Measurements from ENCODE around the gene TBC1D5.

Gene TBC1D5

GRCh38 chr3:17333893-17334292 lies 408.5 kb downstream of the TBC1D5 start:
- no peak for DNase-seq

DNA sequence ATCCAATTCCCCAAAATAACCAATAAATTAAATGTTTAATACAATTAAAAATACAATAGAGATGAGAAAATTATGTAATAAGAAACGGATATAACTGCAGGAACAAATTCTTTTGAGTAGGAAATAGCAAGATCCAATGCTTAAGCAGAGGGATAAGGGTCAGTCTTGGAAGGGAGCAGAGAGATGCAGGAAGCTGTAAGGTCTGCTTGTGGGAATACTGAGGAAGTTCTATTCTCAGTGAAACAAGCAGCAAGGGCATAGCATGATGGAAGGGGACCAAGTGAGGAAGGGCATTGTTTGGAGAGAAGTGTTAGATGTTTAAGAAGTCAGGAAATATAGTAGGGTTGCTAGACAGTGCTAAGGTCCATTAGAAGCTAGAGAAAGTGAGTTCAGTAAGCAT lies 409.0 kb downstream of the TBC1D5 start:
- DNase-seq, result no peak

DNA sequence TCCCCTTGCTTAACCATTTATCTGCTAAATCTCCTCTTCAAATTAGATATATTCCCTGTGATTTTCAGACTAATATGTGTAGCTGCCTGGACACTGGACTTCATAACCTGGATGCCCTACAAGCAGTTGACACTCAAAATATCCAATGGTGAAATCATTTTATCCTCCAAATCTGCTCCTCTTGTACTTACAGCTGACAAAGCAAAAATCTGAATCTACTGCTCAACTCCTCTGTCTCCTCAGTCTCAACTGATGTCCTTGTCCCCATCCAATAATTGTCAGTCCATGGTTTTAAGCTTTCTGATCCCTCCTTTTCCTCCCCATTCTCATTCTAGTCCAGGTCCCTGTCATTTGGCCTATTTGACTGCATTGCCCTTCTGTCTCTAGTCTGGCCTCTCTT lies 411.8 kb downstream of the TBC1D5 start:
- no peak for DNase-seq

- DNase-seq, result no peak
These were observed 412.5 kb downstream of the TBC1D5 start for GRCh38 chr3:17329927-17330326.

GRCh38 chr3:17322106-17322793 lies 420.2 kb downstream of the TBC1D5 start:
- DNase-seq, result no peak

DNA sequence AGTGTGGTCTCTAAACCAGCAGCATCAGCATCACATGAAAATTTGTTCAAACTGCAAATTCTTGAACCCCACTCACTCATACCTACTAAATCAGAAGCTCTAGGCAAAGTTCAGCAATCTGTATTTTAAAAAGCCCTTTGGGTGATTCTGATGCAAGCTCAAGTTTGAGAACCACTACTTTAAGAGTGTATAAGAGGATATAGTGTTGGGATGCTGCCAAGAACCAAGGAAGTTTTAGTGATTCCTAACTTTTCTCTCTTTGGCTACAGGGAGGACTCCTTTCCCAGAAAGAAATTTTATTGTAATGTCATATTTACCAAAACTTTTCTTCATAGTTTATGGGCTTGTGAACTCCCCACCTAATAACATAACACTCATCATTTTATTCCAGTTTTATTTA lies 422.2 kb downstream of the TBC1D5 start:
- DNase-seq, result no peak

GRCh38 chr3:17315897-17316296 lies 426.5 kb downstream of the TBC1D5 start:
- DNase-seq, result no peak

DNA sequence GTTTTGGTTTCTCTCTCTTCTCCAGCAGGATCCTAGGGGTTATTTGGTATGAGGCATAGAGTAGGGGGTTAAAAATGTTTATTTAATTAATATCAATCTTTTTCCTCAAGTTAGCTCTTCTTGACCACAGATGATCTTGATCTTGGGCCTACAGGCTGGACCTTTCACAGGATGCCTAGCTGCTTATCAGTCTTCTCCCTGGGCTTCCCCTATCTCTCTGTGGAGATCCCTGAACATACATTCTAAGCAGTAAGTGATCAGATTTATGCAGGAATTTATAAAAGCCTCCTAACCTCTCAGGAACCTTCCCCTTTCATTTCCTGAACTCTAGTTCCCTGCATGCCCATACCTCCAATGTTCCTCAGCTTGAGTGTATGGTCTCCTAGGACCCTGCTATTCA lies 428.3 kb downstream of the TBC1D5 start:
- no peak for DNase-seq

- no peak for DNase-seq
These were observed 428.7 kb downstream of the TBC1D5 start for GRCh38 chr3:17313746-17314145.

DNA sequence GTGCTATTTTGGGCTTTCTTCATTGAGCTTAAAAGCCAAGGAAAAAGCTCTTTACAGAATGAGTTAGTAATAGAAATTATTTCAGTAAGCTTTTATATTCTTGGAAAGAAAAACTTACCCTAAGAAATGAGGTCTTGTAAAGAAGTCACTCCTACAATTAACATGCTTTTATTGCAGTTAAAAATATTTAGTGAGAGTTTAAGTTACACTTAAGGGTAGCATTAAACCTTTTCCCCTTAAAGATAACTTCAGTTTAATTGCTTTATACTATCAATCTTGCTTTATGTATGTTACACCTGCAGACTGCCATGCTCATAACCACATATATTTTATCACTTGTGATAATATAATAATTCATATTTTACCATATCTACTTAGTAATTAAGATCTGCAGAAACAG lies 431.4 kb downstream of the TBC1D5 start:
- DNase-seq, result no peak

- DNase-seq, result no peak
These were observed 434.5 kb downstream of the TBC1D5 start for GRCh38 chr3:17307887-17308286.

GRCh38 chr3:17307482-17307881 lies 434.9 kb downstream of the TBC1D5 start:
- DNase-seq, result no peak

- no peak for DNase-seq
These were observed 437.5 kb downstream of the TBC1D5 start for GRCh38 chr3:17304969-17305368.

DNA sequence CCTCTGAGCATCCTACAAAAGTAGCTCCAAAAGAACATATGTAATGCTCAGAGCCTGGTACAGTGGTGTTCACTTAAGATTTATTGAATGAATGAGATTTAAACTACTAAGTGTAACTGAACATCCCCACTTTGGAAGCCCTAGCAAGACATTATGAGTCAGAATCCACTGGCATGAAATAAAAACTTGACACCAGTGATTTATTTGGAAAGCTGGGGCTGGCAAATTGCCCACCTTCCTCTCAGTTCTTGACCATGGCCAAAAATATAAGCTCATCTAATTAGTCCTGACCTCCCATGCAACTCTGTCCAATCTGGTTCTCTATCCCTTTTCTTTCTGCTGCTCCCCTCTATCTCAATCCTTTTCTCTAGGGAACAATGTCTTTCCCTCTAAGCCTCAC lies 439.7 kb downstream of the TBC1D5 start:
- no peak for DNase-seq

DNA sequence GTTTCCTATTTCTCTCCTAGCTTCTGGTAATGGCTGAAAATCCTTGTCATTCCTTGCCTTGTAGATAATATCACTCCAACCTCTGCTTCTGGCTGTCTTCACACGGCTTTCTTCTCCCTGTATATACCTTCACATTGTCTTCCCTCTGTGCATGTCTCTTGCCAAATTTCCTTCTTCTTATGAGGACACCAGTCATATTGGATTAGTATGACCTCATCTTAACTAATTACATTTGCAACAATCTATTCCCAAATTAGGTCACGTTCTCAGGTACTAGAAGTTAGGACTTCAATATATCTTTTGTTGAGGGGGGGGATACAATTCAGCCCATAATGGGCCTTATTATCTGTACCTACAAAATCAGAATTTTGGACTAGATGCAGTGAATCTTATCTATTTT lies 440.3 kb downstream of the TBC1D5 start:
- DNase-seq, result no peak

DNA sequence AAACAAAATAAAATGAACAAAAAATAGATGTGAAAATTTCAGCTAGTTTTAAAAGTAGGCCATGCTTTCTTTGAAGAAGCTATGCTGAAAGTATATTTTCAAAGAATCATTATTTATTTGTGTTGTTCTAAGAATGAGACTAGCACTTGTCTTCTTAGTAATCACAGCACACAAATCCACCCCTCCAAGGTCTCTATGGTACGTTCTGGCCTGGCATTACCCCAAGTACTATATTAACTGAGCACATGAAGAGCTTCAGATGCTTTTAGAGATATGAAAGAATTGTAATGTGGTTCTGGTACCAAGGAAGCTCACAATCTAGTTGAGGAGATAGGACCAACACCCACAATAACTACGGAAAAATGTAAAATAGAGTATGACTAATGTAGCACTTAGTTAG lies 441.2 kb downstream of the TBC1D5 start:
- DNase-seq, result no peak

- DNase-seq, result no peak
These were observed 442.0 kb downstream of the TBC1D5 start for GRCh38 chr3:17300441-17300840.

DNA sequence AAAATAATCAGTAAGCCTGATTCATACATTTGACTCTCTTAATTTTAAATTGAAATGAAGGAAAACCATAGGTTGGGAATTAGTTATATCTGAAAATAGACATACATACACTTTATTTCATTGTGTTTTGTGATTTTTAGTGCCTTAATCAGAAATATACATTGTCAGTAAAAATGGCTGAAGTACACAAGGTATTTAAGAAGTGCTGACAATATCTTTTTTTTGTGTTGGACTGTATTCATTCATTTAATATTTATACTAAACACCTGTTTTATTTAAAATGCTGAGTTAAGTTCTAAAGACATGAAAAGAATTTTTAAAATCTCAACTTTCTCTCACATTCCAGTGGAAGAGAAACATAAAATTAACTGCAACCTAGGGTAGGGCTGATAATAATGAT lies 444.4 kb downstream of the TBC1D5 start:
- DNase-seq, result no peak

DNA sequence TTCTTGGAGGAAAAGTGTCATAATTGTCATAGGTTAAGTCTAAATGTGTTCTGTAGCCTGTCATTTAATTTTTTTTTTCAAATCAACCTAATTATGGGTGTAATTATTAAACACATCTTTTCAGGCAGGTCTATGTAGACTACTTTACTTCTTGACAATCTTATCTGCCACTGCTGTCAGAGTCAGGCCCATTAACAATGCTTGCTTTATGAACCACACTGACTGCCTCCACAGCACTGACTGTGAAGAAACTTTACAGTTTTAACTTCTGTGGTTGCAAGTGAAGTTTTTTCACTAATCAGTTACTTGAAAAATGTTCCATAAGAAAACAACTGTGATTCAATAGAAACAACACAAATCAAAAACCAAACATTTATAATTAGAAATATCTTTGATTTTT lies 449.9 kb downstream of the TBC1D5 start:
- DNase-seq, result no peak

GRCh38 chr3:17290894-17291293 lies 451.5 kb downstream of the TBC1D5 start:
- DNase-seq, result no peak

- no peak for DNase-seq
These were observed 453.5 kb downstream of the TBC1D5 start for GRCh38 chr3:17288839-17289399.

- no peak for DNase-seq
These were observed 455.3 kb downstream of the TBC1D5 start for GRCh38 chr3:17287006-17287689.

DNA sequence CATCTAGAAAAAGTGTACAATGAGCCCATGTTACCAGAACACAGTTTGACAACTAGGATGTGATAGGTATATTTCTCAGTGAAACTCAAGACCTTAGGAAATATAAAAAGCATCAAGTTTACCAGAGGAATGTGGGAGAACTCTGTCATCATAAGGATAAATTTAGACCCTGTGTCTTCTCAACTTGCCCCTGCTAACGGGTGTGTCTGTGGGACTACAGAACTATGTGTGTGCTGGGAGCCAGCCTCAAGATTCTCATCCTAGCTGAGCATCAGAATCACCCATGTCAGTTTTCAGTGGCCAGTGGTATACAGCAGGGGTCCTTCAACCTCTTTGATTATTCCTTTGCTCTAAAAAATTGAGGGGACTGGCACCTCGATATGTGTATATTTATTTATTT lies 464.4 kb downstream of the TBC1D5 start:
- no peak for DNase-seq

GRCh38 chr3:17266846-17267245 lies 475.6 kb downstream of the TBC1D5 start:
- DNase-seq, result no peak

Data from activated CD4-positive, alpha-beta T cell treated with anti-CD3 and anti-CD28 coated beads for 1 hour (primary cell).